Ammon's horn (tissue), 1 donor: ENCODE measurements around the gene S100B.

Experiments
- DNase-seq: peaks from one replicate; pipeline ENCODE4 v3.0.0-alpha.2; 2016; ENCODE audit warnings: low spot score

Gene S100B

GRCh38 chr21:46627726-46628125 lies 22.8 kb upstream of the S100B start:
- DNase-seq = no peak

GRCh38 chr21:46626975-46627501 lies 22.2 kb upstream of the S100B start:
- DNase-seq = no peak

- no peak for DNase-seq
Observed at GRCh38 chr21:46626536-46626935, 21.7 kb upstream of the S100B start.

- DNase-seq = no peak
Observed at GRCh38 chr21:46625759-46626158, 20.9 kb upstream of the S100B start.

- peak; percentile 58 for DNase-seq
Observed at GRCh38 chr21:46624050-46624449, 19.2 kb upstream of the S100B start.

GRCh38 chr21:46622226-46622625 lies 17.3 kb upstream of the S100B start:
- DNase-seq = peak; percentile 93

GRCh38 chr21:46621457-46622182 lies 16.7 kb upstream of the S100B start:
- peak; percentile 93 for DNase-seq

GRCh38 chr21:46620846-46621245 lies 16.0 kb upstream of the S100B start:
- peak; percentile 52 for DNase-seq

- no peak for DNase-seq
Observed at GRCh38 chr21:46619846-46620245, 15.0 kb upstream of the S100B start.

GRCh38 chr21:46618738-46619379 lies 14.0 kb upstream of the S100B start:
- DNase-seq = no peak

GRCh38 chr21:46617267-46618051 lies 12.6 kb upstream of the S100B start:
- no peak for DNase-seq

GRCh38 chr21:46616656-46617055 lies 11.8 kb upstream of the S100B start:
- DNase-seq = no peak

GRCh38 chr21:46616050-46616449 lies 11.2 kb upstream of the S100B start:
- no peak for DNase-seq

- DNase-seq = no peak
Observed at GRCh38 chr21:46613391-46613790, 8.5 kb upstream of the S100B start.

GRCh38 chr21:46610018-46610701 lies 5.3 kb upstream of the S100B start:
- DNase-seq = no peak

GRCh38 chr21:46608672-46609111 lies 3.8 kb upstream of the S100B start:
- no peak for DNase-seq

- no peak for DNase-seq
Observed at GRCh38 chr21:46607636-46608035, 2.8 kb upstream of the S100B start.

- DNase-seq = no peak
Observed at GRCh38 chr21:46606427-46606813, 1.5 kb upstream of the S100B start.

- DNase-seq = peak; percentile 81
Observed at GRCh38 chr21:46605767-46606426, 1.0 kb upstream of the S100B start.

- no peak for DNase-seq
Observed at GRCh38 chr21:46604329-46604974, 430 bp downstream of the S100B start.

GRCh38 chr21:46603228-46603627 lies 1.7 kb downstream of the S100B start:
- DNase-seq = peak; percentile 46
